Stimulated activated naive CD8-positive, alpha-beta T cell treated with anti-CD3 and anti-CD28 coated beads, Interleukin-15, amount 100 ng/mL, for 72 hours (primary cell): ENCODE results near the gene CNIH2.

ENCODE experiments used
- ATAC-seq: fragments of 150-1000 bp; cut with Tn5 transposase; 2 replicates; pipeline ENCODE4 v1.10.0; 2021; ENCODE audit warnings: mild to moderate bottlenecking, moderate library complexity
- DNase-seq, 2 donors: peaks; one replicate each; pipeline ENCODE4 v3.0.0; 2021 to 2022
- H3K27ac Mint-ChIP-seq, 2 donors: one replicate each; pipeline ENCODE4 v1.8.0; 2022; ENCODE audit warnings: mild to moderate bottlenecking in 2 of 2, mixed read lengths in 2 of 2, moderate library complexity in 2 of 2
- H3K27me3 Mint-ChIP-seq: one replicate; pipeline ENCODE4 v1.8.0; 2022; ENCODE audit warnings: mixed read lengths
- H3K4me1 Mint-ChIP-seq: one replicate; pipeline ENCODE4 v1.8.0; 2022; ENCODE audit warnings: mild to moderate bottlenecking, mixed read lengths
- H3K4me3 Mint-ChIP-seq, 2 donors: one replicate each; pipeline ENCODE4 v1.8.0; 2022; ENCODE audit warnings: mild to moderate bottlenecking in 2 of 2, mixed read lengths in 2 of 2, moderate library complexity in 1 of 2
- H3K9me3 Mint-ChIP-seq, 2 donors: one replicate each; pipeline ENCODE4 v1.8.0; 2022; ENCODE audit warnings: mixed read lengths in 2 of 2

Gene CNIH2

DNA sequence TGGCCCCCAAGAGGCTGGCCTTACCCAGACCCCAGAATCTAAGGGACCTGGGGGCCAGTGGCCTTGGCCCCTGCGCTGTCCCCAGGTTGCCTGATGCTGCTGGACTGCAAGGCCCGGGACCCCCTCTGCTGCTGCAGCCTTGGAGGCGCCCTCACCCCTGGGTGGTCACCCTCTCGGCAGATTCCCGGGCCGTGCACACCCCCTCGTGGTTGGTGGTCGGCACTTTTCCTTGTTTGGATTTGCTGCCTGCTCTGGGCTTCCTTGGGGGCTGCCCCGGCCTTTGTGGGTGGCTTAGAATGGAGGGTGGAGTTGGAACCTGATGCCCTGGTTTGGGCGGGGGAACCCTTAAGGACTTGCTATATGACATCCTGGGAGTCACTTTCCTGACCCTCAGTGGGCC is 53.0 kb downstream of the CNIH2 start:
- ATAC-seq (no peak), DNase-seq (no peak)
- H3K27me3 Mint-ChIP-seq = no peaks in the 10 kb centered on the region
- no peak overlapping the region for H3K27ac Mint-ChIP-seq
- H3K4me3 Mint-ChIP-seq = no peak overlapping the region
- H3K4me1 Mint-ChIP-seq = peaks cover 45% of the 10 kb centered on the region
- no peaks in the 10 kb centered on the region for H3K9me3 Mint-ChIP-seq

DNA sequence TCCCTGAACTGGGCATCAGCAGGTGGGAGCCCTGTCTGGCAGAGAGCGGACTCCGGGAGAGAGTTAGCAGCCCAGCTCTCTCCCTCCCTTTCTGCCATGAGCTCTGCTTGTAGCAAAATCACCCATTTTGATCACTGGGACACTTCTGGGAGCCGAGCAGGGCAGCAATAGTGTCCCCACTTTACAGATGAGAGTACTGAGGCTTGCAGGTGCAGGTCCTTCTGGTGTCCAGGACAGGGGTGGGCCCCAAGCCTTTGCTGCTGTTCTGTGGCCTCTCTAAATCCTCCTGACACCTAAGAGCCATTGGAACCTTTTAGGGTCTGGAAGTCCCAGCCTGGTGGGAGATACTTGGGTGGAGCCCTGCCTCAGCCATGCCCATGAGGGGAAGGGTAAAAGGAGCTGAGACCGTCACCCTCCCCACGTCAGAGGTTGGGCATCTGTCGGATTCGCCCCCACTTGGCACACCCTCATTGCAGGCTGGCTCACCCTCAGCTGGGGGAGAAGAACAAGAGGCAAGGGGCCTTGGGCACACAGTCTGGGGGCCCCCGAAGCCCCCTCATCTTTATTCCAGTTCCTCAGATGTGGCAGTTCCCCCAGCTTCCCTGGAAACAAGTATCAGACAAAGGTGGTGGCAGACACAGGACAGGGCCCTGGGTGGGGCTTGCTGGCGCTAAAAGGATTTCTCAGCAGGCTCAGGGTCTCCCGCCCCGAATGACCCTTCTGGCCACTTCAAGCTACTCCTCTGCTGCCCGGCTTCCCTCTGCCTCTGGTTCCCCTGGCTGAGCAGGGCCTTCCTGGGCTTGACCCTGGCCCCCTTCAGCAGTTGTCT is 53.8 kb downstream of the CNIH2 start:
- no peak for ATAC-seq
- Mint-ChIP-seq H3K27me3 (no peaks in the 10 kb centered on the region), H3K9me3 (no peaks in the 10 kb centered on the region), H3K4me1 (peaks cover 45% of the 10 kb centered on the region), H3K4me3 (no peak overlapping the region), H3K27ac (no peak overlapping the region)
- DNase-seq = no peak

- no peaks in the 10 kb centered on the region for H3K9me3 Mint-ChIP-seq
- ATAC-seq = no peak
Observed at GRCh38 chr11:66332371-66333219, 54.6 kb downstream of the CNIH2 start.

GRCh38 chr11:66333220-66333877 is 55.4 kb downstream of the CNIH2 start:
- Mint-ChIP-seq H3K4me1 (peaks cover 44% of the 10 kb centered on the region), H3K27me3 (no peaks in the 10 kb centered on the region), H3K27ac (no peak overlapping the region), H3K9me3 (no peaks in the 10 kb centered on the region), H3K4me3 (no peak overlapping the region)
- DNase-seq = no peak
- no peak for ATAC-seq

More at GRCh38 chr11:66332371-66333219, 54.6 kb downstream of the CNIH2 start:
- no peak overlapping the region for H3K4me3 Mint-ChIP-seq
- no peak overlapping the region for H3K27ac Mint-ChIP-seq
- no peaks in the 10 kb centered on the region for H3K27me3 Mint-ChIP-seq
- peaks cover 45% of the 10 kb centered on the region for H3K4me1 Mint-ChIP-seq
- DNase-seq = no peak
